T-helper 9 cell (primary cell): ENCODE results near the gene COPG2.
"Not testable (repeated sequence)": the region's sequence is repeated elsewhere in the genome, so short reads cannot be mapped to it uniquely, and the experiment has no call there.

Experiments
- DNase-seq: peaks from one replicate; pipeline ENCODE4 v3.0.0-alpha.2; 2020

COPG2 gene

GRCh38 chr7:130560972-130561371 is 107.6 kb downstream of the COPG2 start:
- no peak for DNase-seq

- no peak for DNase-seq
Measured at GRCh38 chr7:130559184-130559583, 109.4 kb downstream of the COPG2 start.

DNA sequence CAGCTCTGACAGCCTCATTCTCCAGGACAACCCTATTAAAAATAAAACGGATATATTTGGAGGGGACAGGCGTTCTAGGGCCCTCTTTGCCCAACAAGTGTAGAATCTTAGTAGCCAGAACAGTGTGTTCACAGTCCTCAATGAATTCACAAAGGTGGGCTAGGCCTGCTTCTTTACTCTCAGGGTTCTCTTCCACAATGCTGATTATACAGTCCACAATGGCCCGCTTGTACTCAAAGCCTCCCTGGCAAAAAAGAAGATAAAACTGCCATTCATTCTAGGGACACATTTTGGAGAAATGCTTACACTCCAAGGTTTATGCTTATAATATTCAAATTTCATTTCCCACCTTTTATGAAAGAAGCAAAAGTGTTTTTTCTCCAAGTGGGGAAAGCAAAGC is 114.1 kb downstream of the COPG2 start:
- DNase-seq: no peak

GRCh38 chr7:130553398-130554029 is 115.0 kb downstream of the COPG2 start:
- DNase-seq: no peak

DNA sequence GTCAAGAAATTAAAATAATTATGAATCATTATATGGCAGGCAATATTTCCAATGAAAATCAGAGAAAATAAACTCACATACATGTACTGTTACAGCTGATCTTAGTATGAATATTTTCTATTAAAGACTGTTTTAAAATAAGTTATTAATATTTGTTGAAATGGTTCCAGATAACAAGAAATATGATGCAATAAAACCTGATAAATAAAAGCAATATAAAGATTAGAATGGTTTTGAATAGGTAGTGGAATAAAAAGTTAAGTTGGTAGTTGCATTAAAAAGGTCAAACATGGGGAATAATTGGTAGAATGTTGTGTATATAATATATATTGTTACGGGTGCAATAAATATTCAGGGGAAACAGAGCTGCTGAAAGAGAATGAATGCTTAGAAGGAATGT is 124.2 kb downstream of the COPG2 start:
- DNase-seq: no peak

DNA sequence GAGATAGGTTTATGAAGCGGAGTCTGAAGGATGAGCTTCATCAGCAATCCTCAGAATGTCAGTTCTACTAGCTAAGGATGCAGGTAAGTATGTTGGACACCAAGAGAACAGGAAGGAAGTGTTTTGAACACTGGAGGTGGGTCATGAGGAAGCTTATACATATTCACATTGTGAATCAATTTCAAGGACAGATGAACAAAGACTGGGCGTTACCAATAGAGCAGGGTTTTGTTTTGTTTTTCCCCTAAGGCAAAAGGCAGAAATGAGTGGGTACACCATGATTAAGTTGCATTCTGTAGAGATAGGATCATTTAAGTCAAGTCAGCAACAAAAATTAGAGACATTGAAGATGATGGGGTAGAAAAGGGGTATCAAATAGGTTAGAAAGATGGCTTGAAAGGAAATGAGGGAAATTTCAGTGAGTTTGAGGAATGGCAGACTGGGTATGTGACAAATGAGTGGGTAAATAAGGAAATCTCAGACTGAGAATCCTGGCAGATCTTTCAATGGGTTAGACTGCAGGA is 125.0 kb downstream of the COPG2 start:
- no peak for DNase-seq

DNA sequence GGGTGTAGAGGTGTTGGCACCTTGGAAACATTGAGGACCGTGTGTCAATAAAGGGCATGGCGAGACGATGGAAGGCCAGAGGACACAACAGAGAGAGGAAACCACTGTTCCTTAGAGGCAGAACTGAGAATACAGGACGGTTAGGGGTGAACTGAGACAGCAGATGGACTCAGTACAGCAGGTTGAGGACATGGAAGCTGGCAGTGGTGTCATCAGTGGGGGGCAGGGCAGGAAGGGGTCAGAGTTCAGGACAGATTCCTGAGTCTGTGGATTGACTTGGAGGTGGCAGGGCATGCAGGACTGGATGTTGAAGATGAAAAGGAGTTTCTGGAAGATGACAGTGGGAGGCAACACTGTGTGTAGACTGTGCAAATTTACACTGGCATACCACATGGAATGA is 126.3 kb downstream of the COPG2 start:
- DNase-seq: not testable (repeated sequence)

DNA sequence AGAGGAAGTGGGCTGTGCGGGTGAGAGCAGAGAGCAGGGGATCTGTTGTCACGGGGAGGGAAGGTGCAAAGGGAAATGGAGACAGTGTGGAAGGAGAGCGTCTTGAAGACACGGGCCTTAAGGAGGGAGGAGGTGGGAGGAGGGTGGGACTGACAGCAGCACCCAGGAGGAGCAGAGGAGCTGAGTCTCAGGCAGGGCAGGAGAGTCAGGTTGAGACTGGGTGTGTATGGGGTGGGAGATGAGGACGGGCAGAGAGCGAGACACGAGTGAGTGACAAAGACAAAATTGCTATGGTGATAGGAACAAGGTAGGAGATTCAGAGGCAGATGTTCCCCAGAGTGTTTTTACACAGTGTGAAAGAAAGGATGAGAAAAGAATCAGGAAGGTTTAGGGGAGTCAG is 127.3 kb downstream of the COPG2 start:
- DNase-seq: not testable (repeated sequence)

- DNase-seq: not testable (repeated sequence)
Measured at GRCh38 chr7:130537894-130538293, 130.7 kb downstream of the COPG2 start.

GRCh38 chr7:130529417-130529816 is 139.1 kb downstream of the COPG2 start:
- no peak for DNase-seq

DNA sequence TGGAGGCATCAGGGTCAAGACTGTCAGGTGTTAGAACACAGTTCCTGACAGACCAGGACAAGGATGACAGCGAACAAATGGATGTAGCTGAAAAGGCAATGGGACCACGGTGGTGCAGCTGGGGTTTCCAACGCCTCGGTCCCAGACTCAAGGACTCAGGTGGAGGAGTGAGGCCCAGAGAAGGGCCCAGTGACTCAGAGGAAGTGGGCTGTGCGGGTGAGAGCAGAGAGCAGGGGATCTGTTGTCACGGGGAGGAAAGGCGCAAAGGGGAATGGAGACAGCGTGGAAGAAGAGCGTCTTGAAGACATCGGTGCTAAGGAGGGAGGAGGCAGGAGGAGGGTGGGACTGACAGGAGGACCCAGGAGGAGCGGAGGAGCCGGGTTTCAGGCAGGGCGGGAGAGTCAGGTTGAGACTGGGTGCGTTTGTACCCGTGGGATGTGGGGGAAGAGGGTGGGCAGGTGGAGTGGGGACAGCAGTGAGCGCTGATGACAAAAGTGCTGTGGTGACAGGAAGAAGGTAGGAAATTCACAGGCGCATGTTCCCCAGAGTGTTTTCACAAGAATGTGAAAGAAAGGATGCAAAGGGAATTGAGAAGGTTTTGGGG is 140.7 kb downstream of the COPG2 start:
- not testable (repeated sequence) for DNase-seq

DNA sequence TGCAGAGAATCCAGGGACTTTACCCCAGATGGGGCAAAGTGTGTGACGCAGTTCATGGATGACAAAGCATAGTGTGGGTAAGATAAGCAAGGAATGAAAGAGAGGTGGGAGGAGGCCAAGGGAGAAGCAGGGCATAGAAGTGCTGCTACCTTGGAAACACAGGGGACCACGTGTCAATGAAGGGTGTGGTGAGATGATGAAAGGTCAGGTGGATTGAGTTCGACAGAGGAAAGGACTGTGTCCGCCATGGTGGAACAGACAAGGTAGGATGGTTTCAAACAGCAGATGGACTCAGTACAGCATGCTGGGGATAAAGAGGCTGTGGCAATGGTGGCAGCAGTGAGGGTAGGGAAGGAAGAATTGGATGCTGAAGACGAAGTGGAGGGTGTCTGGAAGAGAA is 143.9 kb downstream of the COPG2 start:
- no peak for DNase-seq

DNA sequence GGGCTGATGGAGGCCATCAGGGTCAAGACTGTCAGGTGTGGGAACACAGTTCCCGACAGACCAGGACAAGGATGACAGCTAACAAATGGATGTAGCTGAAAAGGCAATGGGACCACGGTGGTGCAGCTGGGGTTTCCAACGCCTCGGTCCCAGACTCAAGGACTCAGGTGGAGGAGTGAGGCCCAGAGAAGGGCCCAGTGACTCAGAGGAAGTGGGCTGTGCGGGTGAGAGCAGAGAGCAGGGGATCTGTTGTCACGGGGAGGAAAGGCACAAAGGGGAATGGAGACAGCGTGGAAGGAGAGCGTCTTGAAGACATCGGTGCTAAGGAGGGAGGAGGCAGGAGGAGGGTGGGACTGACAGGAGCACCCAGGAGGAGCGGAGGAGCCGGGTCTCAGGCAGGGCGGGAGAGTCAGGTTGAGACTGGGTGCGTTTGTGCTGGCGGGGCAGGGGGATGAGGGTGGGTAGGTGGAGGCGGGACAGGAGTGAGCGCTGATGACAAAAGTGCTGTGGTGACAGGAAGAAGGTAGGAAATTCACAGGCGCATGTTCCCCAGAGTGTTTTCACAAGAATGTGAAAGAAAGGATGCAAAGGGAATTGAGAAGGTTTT is 144.9 kb downstream of the COPG2 start:
- not testable (repeated sequence) for DNase-seq

DNA sequence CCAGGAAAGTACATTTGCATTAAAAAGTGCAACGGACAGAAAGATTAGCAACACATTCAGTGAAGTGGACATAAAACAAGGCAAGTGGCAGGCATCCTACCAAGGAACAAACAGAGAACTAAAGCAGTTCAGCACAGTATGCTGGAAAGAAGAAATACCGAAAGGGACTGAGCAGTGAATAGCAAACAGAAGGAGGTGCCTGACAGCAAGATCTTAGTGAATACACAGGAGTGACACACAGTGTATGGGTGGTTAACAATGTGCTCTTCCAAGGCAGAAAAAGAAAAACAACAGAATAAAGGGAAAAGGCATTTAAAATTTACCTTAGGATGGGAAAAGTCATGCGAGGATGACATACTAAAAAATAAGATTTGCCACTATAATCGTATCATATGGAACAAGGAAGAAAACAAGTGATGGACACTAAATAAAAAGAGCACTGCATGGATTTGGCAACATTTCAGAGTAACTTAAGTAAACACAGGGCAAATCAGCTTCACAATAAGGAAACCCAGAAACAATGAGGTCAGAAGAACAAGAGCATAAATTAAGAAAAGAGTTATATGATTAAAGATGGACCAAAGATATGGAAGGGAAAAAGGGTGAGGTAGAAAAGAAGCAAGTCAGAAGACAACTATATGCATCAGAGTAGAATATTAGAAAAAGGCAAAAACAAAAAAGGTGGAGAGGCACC is 147.1 kb downstream of the COPG2 start:
- DNase-seq: no peak

GRCh38 chr7:130515315-130516040 is 153.1 kb downstream of the COPG2 start:
- no peak for DNase-seq

DNA sequence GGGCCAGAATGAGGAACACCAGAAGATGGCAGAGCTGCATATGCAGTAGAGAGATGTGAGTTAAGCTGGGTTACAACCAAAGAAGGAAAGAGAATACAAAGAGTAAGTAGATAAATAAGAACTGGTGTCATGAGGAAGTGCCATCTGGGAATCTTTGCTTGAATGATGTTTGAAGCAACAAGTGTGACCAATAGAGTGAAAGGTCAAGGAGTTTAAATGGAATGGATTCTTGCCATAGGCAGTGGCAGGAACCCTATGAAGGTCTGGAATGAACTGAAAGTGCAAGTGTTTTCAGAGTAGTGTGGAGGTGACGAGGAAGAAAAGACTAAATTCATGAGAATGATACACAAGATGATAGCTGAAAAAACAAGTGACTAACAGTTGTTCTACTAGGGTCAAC is 155.1 kb downstream of the COPG2 start:
- DNase-seq: no peak

DNA sequence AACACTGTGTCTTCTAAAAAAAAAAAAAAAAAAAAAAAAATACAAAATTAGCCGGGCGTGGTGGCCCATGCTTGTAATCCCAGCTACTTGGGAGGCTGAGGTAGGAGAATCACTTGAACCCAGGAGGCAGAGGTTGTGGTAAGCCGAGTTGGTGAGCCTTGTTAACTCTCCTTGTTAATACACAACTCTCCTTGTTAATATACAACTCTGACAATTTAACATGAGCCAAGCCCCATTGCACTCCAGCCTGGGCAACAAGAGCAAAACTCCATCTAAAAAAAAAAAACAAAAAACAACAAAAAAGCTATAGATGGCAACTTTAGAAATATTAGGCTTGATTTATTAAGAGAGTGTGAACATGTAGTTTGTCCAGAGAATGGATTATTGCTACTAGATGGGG is 156.5 kb downstream of the COPG2 start:
- not testable (repeated sequence) for DNase-seq

DNA sequence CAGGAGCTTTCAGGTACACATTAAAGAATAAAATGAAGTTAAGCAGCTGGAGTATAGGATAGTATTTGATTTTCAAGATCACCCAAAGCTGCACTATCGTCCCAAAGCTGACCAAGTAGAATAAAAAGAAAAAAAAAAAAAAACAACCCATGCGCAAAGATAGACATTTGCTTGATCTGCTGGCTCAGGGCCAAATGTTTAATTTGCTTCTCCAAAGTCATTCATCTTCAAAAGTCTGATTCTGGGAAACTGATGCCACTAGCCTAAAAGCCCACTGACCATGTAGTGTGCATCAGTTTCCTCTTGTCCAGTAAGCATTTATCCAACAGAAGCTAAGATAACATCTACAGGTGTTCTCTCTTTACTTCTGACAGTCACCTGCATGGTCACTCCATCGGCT is 162.2 kb downstream of the COPG2 start:
- DNase-seq: no peak

GRCh38 chr7:130505753-130506152 is 162.8 kb downstream of the COPG2 start:
- DNase-seq: no peak

- no peak for DNase-seq
Measured at GRCh38 chr7:130500910-130501309, 167.6 kb downstream of the COPG2 start.

DNA sequence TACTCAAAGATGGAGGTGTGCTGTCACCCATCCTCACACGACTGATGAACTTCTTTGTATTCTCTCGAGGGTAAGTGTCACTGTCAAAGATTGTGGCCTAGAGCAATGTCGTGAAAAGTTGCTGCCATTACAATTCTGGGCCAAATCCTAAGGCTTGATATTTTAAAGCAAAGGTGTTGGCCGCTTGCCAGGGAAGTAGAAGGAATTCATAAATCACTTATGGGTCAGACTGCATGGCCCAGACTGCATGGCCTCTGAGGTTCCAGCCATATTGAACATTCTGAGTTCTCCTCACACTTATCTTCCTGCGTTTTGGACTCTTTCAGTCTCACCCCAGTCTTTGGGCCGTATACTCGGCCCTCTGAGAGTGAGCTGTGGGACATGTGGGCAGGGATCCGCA is 168.1 kb downstream of the COPG2 start:
- DNase-seq: no peak

GRCh38 chr7:130494431-130494858 is 174.1 kb downstream of the COPG2 start:
- no peak for DNase-seq
